ENCODE data around the gene GRIN2A.

GRIN2A gene

DNA sequence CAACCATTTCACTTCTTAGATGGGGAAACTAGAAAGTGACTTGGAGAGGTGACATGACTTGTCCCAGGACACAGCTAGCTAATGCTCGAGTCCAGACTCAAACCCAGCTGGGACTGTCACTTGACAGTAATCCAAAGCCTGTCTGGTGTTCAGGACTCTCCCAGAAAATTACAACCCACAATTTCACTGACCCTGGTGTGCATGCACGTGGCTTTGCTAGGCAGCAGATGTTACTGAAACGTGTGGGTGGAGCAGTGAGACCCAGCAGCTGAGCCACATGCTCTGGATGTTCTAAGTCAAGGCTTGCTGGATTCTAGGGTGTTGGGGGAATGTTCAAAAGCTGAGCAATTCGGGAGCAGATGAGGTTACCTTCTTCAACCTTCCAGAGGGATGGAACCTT is 364.6 kb downstream of the GRIN2A start:
- DNase-seq (ENCODE audit: low read depth), result no peak

DNA sequence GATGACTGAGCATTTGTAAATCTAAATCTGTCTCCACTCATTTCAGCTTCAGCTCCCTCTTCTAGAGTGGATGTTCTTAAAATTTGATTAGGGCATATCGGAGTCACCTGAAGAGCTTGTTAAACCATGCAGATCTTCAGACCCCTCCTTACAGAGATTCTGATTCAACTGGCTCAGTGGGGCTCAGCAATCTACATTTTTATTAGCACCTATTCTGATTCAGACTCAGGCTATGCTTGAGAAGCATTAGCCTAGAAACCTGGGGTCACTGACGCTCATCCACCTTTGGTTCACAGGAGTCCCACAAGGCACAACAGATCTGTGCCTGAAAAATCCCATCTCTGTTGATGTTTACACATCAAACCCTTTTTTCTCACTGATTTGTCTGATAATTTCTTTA is 365.6 kb downstream of the GRIN2A start:
- no peak for DNase-seq (ENCODE audit: low read depth)

DNA sequence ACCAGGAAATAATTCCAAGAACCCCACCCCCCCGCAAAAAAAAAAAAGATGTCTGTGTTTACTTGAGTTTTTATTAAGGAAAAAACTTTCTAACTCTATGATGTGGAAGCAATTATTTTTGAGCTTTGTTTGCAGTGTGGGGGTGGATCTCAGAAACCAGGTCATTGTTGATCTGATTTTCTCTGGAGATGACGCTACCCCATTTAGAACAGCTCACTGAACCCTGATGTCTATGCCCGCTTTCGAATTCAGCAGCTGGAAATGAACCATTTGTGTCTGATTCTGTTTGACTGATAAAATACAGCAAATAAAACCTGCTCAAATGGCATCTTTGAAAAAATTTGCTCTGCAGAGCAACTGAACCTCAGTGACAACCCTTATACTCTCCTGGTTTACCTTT is 368.6 kb downstream of the GRIN2A start:
- no peak for DNase-seq (ENCODE audit: low read depth)

DNA sequence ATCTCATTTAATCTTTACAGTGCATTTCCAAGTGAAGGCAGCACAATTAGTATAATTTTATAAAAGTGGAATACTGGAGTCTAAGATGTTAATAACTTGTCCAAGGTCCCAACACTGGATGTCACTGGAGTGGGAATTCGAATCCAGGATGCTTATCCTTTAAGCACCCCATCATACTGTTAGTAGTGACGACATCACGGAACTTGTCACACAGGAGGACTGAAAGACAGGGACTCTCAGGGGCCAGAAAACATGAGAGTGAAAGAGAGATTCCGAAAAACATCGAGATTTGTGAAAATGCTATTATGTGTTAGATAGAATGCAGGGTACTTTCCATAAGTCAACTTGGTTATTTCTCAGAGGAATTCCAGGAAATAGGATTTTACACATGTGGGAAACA is 374.0 kb downstream of the GRIN2A start:
- no peak for DNase-seq (ENCODE audit: low read depth)

DNA sequence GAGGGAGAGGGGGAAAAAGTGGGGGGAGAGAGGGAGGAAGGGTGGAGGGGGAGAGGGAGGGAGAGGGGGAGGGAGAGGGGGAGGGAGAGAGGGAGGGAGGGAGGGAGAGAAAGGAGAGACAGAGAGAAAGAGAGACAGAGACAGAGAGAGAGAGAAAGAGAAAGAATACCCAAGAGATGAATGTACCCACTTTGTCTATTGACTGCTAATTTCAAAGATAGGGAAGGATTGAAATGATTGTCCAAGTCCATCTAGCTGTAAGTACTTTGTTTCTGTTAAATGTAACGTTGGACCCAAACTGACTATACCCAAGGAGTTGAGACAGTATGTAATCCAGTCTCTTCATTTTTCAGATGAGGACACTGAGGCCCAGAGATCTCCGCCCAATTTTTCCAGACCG is 374.9 kb downstream of the GRIN2A start:
- DNase-seq (ENCODE audit: low read depth), result no peak

DNA sequence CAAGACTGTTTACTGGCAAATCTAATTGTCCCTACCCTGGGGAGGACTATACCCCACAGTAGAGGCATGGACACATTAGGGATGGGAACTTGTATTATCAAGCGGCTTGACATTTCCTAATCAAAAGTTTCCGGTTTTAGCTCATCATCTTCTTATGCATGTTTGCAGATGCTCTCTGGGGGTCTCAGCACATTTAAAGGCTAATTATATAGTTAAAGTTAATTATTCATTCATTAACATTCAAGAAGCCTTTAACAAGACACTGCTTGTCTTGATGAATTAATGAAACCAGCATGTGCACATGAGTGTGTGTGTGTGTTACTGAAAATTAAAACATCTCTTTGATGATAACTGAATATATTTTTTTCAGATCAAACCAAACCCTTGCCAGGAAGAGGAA is 377.1 kb downstream of the GRIN2A start:
- DNase-seq (ENCODE audit: low read depth), result no peak

DNA sequence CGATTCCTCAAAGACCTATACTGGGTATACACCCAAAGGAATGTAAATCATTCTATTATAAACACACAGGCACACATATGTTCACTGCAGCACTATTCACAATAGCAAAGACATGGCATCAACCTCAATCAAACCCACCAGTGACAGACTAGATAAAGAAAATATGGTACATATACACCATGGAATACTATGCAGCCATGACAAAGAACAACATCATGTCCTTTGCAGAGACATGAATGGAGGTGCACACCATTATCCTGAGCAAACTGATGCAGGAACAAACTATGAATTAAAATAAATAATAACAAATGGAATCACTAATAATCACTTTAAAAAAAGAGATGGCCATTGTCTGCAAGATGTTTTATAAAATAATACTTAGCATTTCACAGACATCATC is 380.1 kb downstream of the GRIN2A start:
- DNase-seq (ENCODE audit: low read depth), result no peak

DNA sequence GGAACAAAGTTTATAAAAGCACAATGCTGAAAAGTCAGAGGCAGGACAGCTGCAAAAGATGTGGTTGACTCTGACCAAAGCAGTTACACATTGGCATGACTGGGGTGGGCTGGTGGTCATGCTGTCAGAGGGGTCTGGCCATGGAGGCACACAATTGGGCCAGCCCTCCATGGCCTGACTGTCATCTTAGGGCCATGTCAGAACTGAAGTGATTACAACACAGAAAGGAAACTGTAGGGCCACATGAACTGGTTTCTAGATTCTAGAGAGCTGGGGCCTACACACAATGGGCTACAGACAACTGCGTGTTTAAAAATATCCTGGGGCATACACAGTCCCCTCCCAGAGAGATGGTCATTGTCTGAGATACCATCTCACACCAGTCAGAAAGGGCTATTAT is 380.6 kb downstream of the GRIN2A start:
- no peak for DNase-seq (ENCODE audit: low read depth)

DNA sequence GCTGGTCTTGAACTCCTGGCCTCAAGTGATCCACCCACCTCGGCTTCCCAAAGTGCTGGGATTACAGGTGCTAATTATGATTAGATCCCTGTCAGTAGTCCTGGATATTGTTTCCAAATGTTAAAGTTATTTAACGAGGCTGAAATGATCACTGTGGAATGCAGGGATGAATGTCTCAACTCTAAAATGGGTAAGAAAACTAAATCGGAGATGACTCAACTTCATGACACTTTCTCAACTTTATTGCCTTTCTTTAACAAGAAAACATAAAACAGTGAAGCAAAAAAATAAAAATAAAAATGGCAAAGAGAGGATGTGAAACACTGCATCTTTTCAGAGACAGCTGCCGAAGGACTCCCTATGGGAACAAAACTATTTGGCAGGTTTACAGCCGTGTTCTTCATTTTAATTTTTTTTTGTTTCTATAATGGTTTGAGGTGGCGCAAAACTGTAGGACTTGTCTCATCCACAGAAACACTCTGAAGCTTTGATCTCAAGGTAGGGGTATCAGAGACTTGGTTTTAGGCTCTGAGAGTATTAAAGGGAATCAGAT is 382.0 kb downstream of the GRIN2A start:
- no peak for DNase-seq (ENCODE audit: low read depth)

DNA sequence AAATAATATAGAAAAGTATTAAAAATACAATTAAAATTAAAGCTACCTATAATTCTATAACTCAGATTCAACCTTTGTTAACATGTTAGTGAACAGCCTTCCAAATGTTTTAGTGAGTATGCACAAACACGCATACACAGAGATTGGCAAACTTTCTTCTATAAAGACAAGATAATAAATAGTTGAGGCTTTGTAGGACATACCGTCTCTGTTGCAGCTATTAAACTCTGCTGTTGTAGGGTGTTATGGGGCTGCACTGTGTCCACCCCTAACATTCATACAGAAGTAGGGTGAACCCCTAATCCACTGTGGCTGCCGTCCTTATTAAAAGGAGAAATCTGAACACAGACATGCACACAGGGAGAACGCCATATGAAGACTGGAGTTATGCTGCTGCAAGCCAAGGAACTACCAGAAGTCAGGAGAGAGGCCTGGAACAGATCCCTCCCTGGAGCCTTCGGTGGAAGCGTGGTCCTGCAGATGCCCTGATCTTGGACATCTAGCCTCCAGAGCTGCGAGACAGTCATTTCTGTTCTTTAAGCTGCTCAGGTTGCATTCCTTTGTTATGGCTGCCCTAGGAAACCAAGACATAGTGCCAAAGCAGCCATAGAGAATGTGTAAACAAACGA is 383.2 kb downstream of the GRIN2A start:
- DNase-seq (ENCODE audit: low read depth), result no peak

DNA sequence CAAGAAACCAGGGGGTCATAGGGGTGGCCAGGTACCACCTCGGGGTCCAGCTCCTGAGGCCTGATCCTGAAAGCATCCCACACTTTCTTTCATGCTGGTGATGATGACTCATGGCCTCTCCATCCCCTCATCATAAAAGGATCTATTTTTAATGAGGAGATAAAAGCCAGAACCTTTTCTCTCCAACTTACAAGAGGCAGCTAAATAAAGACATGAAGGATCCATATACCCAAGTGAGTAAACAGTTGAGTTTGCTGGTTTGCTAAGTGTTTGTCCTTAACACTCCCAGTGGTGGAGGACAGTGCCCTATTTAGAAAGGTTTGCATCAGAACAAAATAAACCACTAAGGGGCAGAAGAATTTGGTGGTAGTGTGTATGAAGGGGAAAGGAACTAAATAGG is 383.8 kb downstream of the GRIN2A start:
- no peak for DNase-seq (ENCODE audit: low read depth)

DNA sequence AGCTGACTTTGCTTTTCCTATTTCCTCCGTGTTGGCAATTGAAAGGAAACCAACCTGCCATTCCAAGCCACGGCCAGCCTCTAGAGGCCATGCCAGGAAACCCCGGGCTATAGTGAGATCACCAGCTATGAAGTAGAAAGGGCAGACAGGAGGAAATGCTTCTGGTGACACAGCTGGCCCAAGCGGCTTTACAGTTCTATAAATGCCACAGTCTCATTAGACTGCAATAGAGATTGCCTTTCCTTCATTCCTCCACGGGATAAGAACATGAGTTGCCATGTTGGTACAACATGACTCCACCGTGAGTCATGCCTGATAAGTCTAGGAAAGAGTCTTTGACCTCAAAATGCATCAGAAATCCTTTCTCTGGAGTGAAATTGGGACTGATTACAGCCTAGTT is 384.9 kb downstream of the GRIN2A start:
- no peak for DNase-seq (ENCODE audit: low read depth)

DNA sequence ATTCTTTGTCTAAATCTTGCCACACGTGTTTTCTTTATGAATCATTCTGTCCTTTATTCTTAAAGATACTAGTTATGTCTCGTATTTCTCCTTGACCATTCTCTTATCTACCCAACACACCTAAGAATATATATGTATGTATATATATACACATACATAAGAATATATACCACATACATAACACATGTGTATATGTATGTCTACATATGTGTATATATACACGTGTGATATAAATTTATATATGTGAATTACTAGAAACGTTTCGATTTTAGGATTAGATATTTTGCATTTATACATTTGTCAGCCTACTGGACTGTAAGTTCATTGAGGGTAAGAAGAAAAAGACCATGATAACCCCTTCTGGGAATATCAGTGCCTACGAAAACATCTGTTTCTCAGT is 388.6 kb downstream of the GRIN2A start:
- DNase-seq (ENCODE audit: low read depth), result no peak

DNA sequence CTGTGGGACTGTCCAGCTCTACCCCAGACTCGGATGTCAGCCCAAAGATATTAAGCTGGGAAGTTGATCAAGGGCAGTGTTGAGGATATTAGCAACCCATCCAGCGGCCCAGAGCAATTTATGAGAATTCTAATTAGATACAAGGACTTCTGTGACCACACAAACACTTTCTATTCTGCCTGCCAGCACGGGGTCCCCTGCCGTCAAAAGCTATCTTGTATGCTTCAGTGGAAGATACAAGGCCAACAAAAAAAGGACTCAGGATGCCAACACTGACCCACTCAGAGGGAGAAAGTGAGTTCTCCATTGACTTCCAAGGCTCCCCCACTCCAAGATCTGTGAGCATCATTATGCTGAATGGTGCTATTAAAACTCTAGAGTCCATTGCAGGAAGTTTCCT is 390.7 kb downstream of the GRIN2A start:
- no peak for DNase-seq (ENCODE audit: low read depth)

DNA sequence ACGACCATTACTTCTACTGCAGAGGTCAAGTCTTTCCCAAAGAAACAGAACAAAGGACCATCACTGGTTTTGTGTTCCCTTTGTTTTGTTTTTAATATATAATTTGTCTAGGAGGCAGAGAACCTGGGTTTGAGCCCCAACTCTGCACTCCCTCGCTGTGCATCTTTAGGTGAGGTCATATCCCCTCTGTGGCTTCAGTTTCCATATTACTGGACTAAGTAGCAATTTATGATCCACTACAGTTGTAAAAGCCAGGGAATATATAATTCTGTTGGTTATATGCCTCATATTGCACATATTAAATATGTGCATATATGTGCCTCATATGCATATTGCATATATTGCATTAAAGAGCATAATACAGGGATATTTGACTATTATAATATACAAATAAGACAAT is 392.0 kb downstream of the GRIN2A start:
- DNase-seq (ENCODE audit: low read depth), result no peak

DNA sequence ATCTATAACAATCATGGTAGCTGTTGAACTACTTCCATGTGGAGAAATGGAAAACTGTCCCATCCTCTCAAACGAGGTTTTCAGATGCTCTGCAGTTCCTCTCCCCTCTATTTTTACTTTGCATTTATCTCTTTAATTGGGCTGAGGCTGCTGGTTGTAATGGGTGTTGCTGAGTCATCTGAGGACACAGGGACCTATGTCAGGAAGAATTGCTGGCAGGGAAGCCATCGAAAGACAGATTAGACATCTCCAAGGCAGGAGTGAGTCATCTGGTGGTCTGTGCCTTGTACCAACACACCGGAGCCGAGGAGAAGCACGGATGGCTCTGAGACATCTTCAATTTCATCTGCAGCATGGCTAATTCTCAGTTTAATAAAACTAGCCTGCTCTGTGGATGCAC is 394.5 kb downstream of the GRIN2A start:
- no peak for DNase-seq (ENCODE audit: low read depth)

DNA sequence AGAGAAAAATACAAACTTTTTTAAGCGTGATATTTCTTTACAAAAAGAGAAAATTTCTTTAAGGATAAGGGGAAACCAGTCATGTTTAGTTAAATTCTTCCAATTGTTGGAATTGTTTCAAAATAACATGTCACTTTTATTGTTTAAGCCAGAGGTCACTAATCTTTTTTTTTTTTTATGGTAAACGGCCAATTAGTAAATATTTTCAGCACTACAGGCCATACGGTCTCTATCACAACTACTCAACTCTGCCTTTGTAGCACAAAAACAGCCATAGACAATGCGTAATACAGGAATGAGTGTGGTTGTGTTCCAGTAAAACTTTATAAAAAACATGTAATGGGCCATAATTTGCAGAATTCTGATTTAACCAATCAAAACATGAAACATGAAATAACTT is 401.4 kb downstream of the GRIN2A start:
- no peak for DNase-seq (ENCODE audit: low read depth)

DNA sequence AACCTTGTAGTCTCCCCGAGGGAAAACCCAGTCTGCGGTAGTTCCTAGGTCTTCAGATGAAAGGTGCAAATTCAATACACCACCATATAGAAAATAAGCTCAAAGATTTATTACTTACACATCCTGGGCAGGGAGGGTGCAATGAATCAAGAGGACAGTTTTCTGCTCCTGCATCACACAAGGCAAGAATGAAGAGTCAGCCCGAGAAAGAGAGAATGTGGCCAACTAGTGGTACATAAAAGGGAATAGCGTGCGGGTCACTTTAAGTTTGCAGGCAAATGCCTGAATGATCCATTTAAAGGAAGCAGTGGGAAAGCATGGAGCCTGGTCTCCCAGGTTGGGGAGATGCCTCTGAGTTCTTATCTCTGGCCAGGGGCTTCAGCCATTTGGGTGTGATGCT is 403.4 kb downstream of the GRIN2A start:
- no peak for DNase-seq (ENCODE audit: low read depth)

DNA sequence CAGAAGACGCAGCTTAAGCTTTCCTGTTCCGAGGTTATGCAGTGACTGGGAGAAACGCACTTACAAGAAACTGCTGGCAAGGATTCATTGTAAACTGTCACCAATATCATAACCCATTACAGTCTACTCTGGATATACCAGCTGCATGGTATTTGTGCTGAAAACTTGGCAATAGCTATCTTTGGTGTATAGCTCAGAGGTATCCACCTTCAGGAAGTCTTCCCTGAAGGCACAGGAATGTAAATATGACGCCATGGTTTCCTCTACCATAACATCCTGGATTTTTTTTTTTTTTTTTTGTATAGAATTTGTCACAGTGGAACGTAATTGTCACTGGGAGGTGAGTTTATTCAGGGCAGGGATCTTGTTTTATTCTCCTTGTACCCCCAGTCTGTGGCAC is 406.2 kb downstream of the GRIN2A start:
- DNase-seq (ENCODE audit: low read depth), result no peak

DNA sequence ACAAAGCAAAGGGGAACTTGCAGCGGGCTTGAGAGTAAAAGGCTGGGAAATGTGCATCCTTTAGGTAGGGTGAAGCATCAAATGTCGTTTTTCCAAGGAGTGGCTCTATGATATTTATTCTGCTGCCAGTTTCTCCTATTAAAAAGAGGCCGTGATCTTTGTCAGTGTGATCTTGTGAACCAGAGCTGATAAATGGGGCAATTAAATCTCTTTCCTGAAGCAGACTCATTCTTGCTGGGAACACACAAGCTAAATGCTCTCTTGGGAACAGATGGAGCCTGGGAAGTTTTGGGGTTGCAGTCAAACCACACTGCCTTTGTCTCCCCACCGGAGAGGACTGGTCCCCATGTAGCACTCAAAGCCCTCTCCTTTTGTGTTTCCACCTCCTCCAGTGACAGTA is 408.9 kb downstream of the GRIN2A start:
- no peak for DNase-seq (ENCODE audit: low read depth)

DNA sequence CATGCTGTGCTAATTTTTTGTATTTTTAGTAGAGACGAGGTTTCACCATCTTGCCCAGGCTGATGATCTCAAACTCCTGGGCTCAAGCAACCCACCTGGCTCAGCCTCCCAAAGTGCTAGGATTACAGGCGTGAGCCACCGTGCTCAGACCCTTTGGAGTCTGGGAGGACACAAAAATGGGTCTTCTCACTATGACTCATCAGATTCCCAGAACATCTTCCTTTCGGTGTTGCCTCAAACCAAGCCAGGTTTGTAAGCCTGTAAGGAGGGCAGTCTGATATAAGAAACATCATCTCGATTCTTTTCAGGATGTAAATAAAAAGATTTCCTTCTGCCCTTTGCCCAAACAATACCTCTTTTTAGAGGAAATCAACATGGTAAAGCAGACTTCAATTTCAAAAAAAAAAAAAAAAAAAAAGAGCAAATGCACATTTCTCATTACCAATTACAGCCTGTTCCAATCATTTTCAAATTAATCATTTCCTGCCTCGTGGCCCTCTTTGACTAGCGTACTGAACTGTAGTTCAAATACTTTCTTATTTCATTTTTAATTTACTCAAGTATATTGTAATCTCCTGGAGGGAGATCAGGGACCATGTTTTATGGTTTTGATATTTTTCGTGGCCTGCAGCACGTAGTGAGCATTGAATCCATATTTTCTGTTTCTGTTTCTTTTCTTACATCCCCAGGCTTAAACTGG is 409.6 kb downstream of the GRIN2A start:
- DNase-seq (ENCODE audit: low read depth), result no peak

DNA sequence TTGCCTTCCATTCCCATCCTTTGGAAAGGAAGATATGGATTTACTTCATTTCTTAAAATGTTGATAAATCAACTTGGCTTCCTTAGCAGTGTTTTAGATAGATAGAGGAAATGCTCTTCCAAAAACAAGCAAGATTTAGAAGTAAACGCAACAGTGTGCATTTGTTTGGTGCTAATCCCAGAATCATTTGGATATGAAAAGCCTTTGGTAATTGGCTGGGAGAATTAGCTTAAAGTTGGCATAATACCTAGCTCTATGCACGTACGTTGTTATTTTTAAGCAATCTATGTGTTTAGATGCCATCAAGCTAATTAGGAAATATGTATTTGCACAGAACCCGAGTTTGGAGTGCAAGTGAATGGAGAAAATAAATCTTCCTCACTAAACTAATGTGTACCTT is 415.3 kb downstream of the GRIN2A start:
- no peak for DNase-seq (ENCODE audit: low read depth)

DNA sequence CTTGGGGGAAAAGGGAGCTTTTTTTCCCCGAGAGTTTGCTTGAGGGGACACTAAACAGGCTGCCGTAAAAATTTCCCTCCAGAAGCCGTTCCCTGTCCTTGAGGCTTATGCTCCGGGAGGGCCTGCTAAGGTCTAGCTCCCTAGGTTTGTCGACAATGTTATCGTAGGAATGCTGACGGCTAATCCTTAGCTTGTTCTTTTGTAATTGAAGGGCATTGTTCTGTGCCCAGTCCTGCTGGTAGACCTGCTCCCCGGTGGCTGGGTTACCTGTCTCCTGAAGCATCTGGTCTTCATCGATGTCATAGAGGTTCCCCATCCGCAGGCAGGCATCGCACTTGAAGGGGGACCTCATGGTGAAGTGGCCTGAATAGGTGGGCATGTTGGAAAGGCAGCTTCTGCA is 418.7 kb downstream of the GRIN2A start:
- no peak for DNase-seq (ENCODE audit: low read depth)

DNA sequence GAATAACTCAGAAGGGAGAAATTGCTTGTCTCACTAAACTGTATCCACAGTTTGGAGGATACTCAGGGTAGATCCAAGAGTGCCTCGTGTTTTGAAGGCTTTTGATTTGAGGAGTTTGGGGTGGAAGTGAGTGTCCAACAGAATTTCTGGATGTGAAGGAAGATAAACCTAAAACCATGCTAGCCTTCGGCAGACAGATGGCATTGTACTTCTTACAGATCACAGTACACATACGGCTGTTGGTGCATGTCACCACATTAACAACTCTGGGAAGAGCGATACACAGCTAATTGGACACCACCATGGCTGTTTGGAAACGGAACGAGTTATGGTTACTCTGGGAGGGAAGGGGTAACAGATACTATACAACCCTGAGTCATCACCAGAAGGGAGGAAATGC is 420.4 kb downstream of the GRIN2A start:
- no peak for DNase-seq (ENCODE audit: low read depth)

Measured in activated T-helper 9 cell treated with anti-CD3 and anti-CD28 coated beads, Interleukin-2, amount 50 U/mL, for 16 hours (primary cell).